K562 (cell line): ENCODE data around the gene LAMC1. TPM values are rescaled to one million over a fixed set of nuclear protein-coding genes. Genes with fewer than 3 reads are reported as not detected.

Experiments
- ARNT ChIP-seq, 2 experiments: fragments of 450-650 bp; IDR thresholded peaks; 2 replicates each; pipeline ENCODE4 v1.6.1; 2016; ENCODE audit warnings: mild to moderate bottlenecking in 1 of 2
- HIVEP1 ChIP-seq: fragments of 250-450 bp; sonication (Bioruptor Pico); IDR thresholded peaks from 2 replicates; pipeline ENCODE4 v1.4.0; 2020; ENCODE audit warnings: mild to moderate bottlenecking
- NFRKB ChIP-seq: fragments of 450-650 bp; IDR thresholded peaks from 2 replicates; pipeline ENCODE4 v1.6.1; 2016; ENCODE audit warnings: low read depth
- POLR2H ChIP-seq: IDR thresholded peaks from 2 replicates; pipeline ENCODE4 v1.6.1; 2016; ENCODE audit warnings: missing genetic modification characterization, low read depth, mild to moderate bottlenecking, control low read depth, missing compliant biosample characterization, moderate library complexity
- PYGO2 ChIP-seq: fragments of 450-650 bp; IDR thresholded peaks from 2 replicates; pipeline ENCODE4 v1.6.1; 2016; ENCODE audit warnings: mild to moderate bottlenecking, missing genetic modification characterization, moderate library complexity, missing compliant biosample characterization
- polyA plus RNA-seq, 8 experiments: library from polyadenylated mRNA; depleted of rRNA in 4 of 8; stranded (reverse) in 5 of 8; unstranded in 3 of 8; fragments of >200 nt; fragmentation: Nextera tagmentation in 2 of 8; fragmentation: Illumina TruSeq in 1 of 8; extraction: Ambion mirVana in 2 of 8; extraction: Trizol in 1 of 8; gene quantifications; 2 replicates each; pipeline versions ENCODE4 v1.2.1 to v1.2.3, GENCODE V29; 2011 to 2014; ENCODE audit warnings: inconsistent platforms in 1 of 8, missing spikeins in 1 of 8
- total RNA-seq, 7 experiments: library from RNA; depleted of rRNA in 6 of 7; stranded (reverse); fragments of >200 nt in 6 of 7; fragmentation: Illumina TruSeq in 2 of 7; extraction: Trizol in 2 of 7; gene quantifications; 2 replicates each; pipeline versions ENCODE4 v1.2.1 to v1.2.3, GENCODE V29; 2011 to 2021; ENCODE audit warnings: low replicate concordance in 1 of 7
- TF ChIP-seq, protein P1 (sequence below): fragments of 200-600 bp; sonication (generic); IDR thresholded peaks from one replicate; pipeline ENCODE4 v1.6.1; 2012; ENCODE audit warnings: mild to moderate bottlenecking, low read depth, low read length, inconsistent platforms
- TF ChIP-seq, protein P2 (sequence below): sonication (generic); formaldehyde crosslinking; IDR thresholded peaks from 2 replicates; pipeline ENCODE4 v1.8.0; 2022; ENCODE audit warnings: mild to moderate bottlenecking, missing genetic modification reagents

Gene LAMC1
- total and polyA plus RNA-seq, 9 of the 15 experiments (the other 6 are each of a cell fraction or from before 2014, with no cell fraction given) = 0.07 to 0.71 (median 0.13) TPM; not detected in 2

DNA sequence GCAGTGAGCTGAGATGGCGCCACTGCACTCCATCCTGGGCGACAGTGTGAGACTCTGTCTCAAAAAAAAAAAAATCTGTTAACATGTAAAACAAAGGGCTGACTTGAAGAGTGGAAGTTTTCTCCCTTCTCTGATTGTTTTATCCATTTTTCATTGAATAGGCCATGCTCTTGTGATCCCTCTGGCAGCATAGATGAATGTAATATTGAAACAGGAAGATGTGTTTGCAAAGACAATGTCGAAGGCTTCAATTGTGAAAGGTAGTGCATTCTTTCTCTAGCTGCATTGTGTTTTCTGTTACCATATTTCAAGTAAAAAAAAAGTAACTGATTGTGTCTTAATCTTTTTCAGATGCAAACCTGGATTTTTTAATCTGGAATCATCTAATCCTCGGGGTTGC is 93.2 kb downstream of the LAMC1 start (continued):
- TF ChIP-seq, protein P1, sequence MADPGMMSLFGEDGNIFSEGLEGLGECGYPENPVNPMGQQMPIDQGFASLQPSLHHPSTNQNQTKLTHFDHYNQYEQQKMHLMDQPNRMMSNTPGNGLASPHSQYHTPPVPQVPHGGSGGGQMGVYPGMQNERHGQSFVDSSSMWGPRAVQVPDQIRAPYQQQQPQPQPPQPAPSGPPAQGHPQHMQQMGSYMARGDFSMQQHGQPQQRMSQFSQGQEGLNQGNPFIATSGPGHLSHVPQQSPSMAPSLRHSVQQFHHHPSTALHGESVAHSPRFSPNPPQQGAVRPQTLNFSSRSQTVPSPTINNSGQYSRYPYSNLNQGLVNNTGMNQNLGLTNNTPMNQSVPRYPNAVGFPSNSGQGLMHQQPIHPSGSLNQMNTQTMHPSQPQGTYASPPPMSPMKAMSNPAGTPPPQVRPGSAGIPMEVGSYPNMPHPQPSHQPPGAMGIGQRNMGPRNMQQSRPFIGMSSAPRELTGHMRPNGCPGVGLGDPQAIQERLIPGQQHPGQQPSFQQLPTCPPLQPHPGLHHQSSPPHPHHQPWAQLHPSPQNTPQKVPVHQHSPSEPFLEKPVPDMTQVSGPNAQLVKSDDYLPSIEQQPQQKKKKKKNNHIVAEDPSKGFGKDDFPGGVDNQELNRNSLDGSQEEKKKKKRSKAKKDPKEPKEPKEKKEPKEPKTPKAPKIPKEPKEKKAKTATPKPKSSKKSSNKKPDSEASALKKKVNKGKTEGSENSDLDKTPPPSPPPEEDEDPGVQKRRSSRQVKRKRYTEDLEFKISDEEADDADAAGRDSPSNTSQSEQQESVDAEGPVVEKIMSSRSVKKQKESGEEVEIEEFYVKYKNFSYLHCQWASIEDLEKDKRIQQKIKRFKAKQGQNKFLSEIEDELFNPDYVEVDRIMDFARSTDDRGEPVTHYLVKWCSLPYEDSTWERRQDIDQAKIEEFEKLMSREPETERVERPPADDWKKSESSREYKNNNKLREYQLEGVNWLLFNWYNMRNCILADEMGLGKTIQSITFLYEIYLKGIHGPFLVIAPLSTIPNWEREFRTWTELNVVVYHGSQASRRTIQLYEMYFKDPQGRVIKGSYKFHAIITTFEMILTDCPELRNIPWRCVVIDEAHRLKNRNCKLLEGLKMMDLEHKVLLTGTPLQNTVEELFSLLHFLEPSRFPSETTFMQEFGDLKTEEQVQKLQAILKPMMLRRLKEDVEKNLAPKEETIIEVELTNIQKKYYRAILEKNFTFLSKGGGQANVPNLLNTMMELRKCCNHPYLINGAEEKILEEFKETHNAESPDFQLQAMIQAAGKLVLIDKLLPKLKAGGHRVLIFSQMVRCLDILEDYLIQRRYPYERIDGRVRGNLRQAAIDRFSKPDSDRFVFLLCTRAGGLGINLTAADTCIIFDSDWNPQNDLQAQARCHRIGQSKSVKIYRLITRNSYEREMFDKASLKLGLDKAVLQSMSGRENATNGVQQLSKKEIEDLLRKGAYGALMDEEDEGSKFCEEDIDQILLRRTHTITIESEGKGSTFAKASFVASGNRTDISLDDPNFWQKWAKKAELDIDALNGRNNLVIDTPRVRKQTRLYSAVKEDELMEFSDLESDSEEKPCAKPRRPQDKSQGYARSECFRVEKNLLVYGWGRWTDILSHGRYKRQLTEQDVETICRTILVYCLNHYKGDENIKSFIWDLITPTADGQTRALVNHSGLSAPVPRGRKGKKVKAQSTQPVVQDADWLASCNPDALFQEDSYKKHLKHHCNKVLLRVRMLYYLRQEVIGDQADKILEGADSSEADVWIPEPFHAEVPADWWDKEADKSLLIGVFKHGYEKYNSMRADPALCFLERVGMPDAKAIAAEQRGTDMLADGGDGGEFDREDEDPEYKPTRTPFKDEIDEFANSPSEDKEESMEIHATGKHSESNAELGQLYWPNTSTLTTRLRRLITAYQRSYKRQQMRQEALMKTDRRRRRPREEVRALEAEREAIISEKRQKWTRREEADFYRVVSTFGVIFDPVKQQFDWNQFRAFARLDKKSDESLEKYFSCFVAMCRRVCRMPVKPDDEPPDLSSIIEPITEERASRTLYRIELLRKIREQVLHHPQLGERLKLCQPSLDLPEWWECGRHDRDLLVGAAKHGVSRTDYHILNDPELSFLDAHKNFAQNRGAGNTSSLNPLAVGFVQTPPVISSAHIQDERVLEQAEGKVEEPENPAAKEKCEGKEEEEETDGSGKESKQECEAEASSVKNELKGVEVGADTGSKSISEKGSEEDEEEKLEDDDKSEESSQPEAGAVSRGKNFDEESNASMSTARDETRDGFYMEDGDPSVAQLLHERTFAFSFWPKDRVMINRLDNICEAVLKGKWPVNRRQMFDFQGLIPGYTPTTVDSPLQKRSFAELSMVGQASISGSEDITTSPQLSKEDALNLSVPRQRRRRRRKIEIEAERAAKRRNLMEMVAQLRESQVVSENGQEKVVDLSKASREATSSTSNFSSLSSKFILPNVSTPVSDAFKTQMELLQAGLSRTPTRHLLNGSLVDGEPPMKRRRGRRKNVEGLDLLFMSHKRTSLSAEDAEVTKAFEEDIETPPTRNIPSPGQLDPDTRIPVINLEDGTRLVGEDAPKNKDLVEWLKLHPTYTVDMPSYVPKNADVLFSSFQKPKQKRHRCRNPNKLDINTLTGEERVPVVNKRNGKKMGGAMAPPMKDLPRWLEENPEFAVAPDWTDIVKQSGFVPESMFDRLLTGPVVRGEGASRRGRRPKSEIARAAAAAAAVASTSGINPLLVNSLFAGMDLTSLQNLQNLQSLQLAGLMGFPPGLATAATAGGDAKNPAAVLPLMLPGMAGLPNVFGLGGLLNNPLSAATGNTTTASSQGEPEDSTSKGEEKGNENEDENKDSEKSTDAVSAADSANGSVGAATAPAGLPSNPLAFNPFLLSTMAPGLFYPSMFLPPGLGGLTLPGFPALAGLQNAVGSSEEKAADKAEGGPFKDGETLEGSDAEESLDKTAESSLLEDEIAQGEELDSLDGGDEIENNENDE = no peak
- no peak for TF ChIP-seq POLR2H (tag)
- TF ChIP-seq, protein P2, sequence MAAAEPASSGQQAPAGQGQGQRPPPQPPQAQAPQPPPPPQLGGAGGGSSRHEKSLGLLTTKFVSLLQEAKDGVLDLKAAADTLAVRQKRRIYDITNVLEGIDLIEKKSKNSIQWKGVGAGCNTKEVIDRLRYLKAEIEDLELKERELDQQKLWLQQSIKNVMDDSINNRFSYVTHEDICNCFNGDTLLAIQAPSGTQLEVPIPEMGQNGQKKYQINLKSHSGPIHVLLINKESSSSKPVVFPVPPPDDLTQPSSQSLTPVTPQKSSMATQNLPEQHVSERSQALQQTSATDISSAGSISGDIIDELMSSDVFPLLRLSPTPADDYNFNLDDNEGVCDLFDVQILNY (CRISPR knock-in tag) = no peak
- no peak for TF ChIP-seq HIVEP1 (CRISPR knock-in tag)
- no peak for TF ChIP-seq NFRKB
- TF ChIP-seq ARNT (IDR thresholded peaks at IDR 0.05) = no peak
- no peak for TF ChIP-seq PYGO2 (tag)
